K562 (cell line): ENCODE data around the gene AMMECR1. TPM values are rescaled to one million over a fixed set of nuclear protein-coding genes. Genes with fewer than 3 reads are reported as not detected.

ENCODE experiments used
- ATF6 ChIP-seq: sonication (generic); formaldehyde crosslinking; IDR thresholded peaks from 2 replicates; pipeline ENCODE4 v1.4.0; 2020; ENCODE audit warnings: mild to moderate bottlenecking, missing genetic modification reagents
- BACH1 ChIP-seq: fragments of 200-800 bp; sonication (Bioruptor generic); IDR thresholded peaks from 2 replicates; pipeline ENCODE4 v1.6.1; 2016; ENCODE audit warnings: missing genetic modification characterization, missing compliant biosample characterization
- BCLAF1 ChIP-seq, 2 experiments: fragments of 450-650 bp in 1 of 2; IDR thresholded peaks; 2 replicates each; pipeline ENCODE4 v1.6.1; 2011 to 2017; ENCODE audit warnings: low read depth in 2 of 2, antibody characterized with exemption in 1 of 2, borderline replicate concordance in 1 of 2, low read length in 1 of 2, mild to moderate bottlenecking in 1 of 2, mixed read lengths in 1 of 2; ENCODE audit not compliant: control insufficient read depth in 1 of 2
- HCFC1 ChIP-seq: IDR thresholded peaks from 2 replicates; pipeline ENCODE4 v1.6.1; 2012; ENCODE audit warnings: low read depth, low read length, improper control_type of control experiment
- HEY1 ChIP-seq: fragments of 250-450 bp; sonication (Bioruptor Pico); IDR thresholded peaks from 2 replicates; pipeline ENCODE4 v1.5.0; 2020; ENCODE audit warnings: mild to moderate bottlenecking, moderate library complexity, borderline replicate concordance
- NCOR1 ChIP-seq: fragments of 450-650 bp; IDR thresholded peaks from 2 replicates; pipeline ENCODE4 v1.6.1; 2016; ENCODE audit warnings: mild to moderate bottlenecking, moderate library complexity
- NELFE ChIP-seq: IDR thresholded peaks from 2 replicates; pipeline ENCODE4 v1.6.1; 2011; ENCODE audit warnings: mild to moderate bottlenecking; ENCODE audit not compliant: insufficient read depth, insufficient read length
- PHB ChIP-seq: fragments of 250-450 bp; sonication (Bioruptor Pico); IDR thresholded peaks from 2 replicates; pipeline ENCODE4 v1.5.0; 2021
- PHF21A ChIP-seq: fragments of 450-650 bp; IDR thresholded peaks from 2 replicates; pipeline ENCODE4 v1.6.1; 2017; ENCODE audit warnings: low read depth, borderline replicate concordance
- ZC3H8 ChIP-seq: fragments of 450-650 bp; IDR thresholded peaks from 2 replicates; pipeline ENCODE4 v1.6.1; 2017
- ZNF121 ChIP-seq: sonication (generic); formaldehyde crosslinking; conservative IDR thresholded peaks from 2 replicates; pipeline ENCODE4 v1.8.0; 2022; ENCODE audit warnings: missing genetic modification reagents
- ZNF431 ChIP-seq: sonication (generic); formaldehyde crosslinking; IDR thresholded peaks from 2 replicates; pipeline ENCODE4 v1.8.0; 2022; ENCODE audit warnings: mild to moderate bottlenecking, missing genetic modification reagents
- ZNF551 ChIP-seq: fragments of 250-450 bp; sonication (Bioruptor Pico); IDR thresholded peaks from 2 replicates; pipeline ENCODE4 v1.5.0; 2021; ENCODE audit warnings: mild to moderate bottlenecking, moderate library complexity
- polyA plus RNA-seq, 8 experiments: library from polyadenylated mRNA; depleted of rRNA in 4 of 8; stranded (reverse) in 5 of 8; unstranded in 3 of 8; fragments of >200 nt; fragmentation: Nextera tagmentation in 2 of 8; fragmentation: Illumina TruSeq in 1 of 8; extraction: Ambion mirVana in 2 of 8; extraction: Trizol in 1 of 8; gene quantifications; 2 replicates each; pipeline versions ENCODE4 v1.2.1 to v1.2.3, GENCODE V29; 2011 to 2014; ENCODE audit warnings: inconsistent platforms in 1 of 8, missing spikeins in 1 of 8
- total RNA-seq, 7 experiments: library from RNA; depleted of rRNA in 6 of 7; stranded (reverse); fragments of >200 nt in 6 of 7; fragmentation: Illumina TruSeq in 2 of 7; extraction: Trizol in 2 of 7; gene quantifications; 2 replicates each; pipeline versions ENCODE4 v1.2.1 to v1.2.3, GENCODE V29; 2011 to 2021; ENCODE audit warnings: low replicate concordance in 1 of 7

Gene AMMECR1
- total and polyA plus RNA-seq, 9 of the 15 experiments (the other 6 are each of a cell fraction or from before 2014, with no cell fraction given) = 13.9 to 36.7 (median 23.6) TPM

GRCh38 chrX:110178179-110178865 is 139.6 kb downstream of the AMMECR1 start (continued):
- no peak for TF ChIP-seq ZC3H8
- TF ChIP-seq BCLAF1 (IDR thresholded peaks at IDR 0.05; ENCODE audit: borderline replicate concordance in 1 of 2, control insufficient read depth in 1 of 2, low read depth in 2 of 2, low read length in 1 of 2) = peak in 1 of 2 experiments; percentile 57; a peak in 1 of 4 replicates
- no peak for TF ChIP-seq ATF6
- TF ChIP-seq HEY1 = no peak
- TF ChIP-seq ZNF431 (CRISPR knock-in tag) = no peak
- no peak for TF ChIP-seq NELFE
- peak; percentile 72 for TF ChIP-seq ZNF121
- no peak for TF ChIP-seq BACH1 (tag)
- no peak for TF ChIP-seq HCFC1
- no peak for TF ChIP-seq ZNF551
- no peak for TF ChIP-seq PHB
- TF ChIP-seq NCOR1 = peak; percentile 93
- TF ChIP-seq PHF21A = no peak
